ENCODE data around the gene TOM1.

The TOM1 gene

GRCh38 chr22:35315855-35316745 lies 16.4 kb downstream of the TOM1 start:
- no peak overlapping the region for H3K27ac ChIP-seq (replicated peaks)
- no peak for TF ChIP-seq GABPA (IDR thresholded peaks at IDR 0.05; ENCODE audit: low read depth)
- TF ChIP-seq SPI1 (IDR thresholded peaks at IDR 0.05; ENCODE audit: borderline replicate concordance, low read depth) = no peak
- TF ChIP-seq, protein P1, sequence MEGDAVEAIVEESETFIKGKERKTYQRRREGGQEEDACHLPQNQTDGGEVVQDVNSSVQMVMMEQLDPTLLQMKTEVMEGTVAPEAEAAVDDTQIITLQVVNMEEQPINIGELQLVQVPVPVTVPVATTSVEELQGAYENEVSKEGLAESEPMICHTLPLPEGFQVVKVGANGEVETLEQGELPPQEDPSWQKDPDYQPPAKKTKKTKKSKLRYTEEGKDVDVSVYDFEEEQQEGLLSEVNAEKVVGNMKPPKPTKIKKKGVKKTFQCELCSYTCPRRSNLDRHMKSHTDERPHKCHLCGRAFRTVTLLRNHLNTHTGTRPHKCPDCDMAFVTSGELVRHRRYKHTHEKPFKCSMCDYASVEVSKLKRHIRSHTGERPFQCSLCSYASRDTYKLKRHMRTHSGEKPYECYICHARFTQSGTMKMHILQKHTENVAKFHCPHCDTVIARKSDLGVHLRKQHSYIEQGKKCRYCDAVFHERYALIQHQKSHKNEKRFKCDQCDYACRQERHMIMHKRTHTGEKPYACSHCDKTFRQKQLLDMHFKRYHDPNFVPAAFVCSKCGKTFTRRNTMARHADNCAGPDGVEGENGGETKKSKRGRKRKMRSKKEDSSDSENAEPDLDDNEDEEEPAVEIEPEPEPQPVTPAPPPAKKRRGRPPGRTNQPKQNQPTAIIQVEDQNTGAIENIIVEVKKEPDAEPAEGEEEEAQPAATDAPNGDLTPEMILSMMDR (IDR thresholded peaks at IDR 0.05; ENCODE audit: insufficient read depth, low read length) = no peak
- no peak for TF ChIP-seq POLR2AphosphoS5 (IDR thresholded peaks at IDR 0.05; ENCODE audit: low read depth)
- no peak for TF ChIP-seq REST (IDR thresholded peaks at IDR 0.05; ENCODE audit: insufficient replicate concordance, low read depth)
- no peak overlapping the region for H3K4me3 ChIP-seq (replicated peaks; ENCODE audit: insufficient read depth, low read length)
- no peaks in the 10 kb centered on the region for H3K27me3 ChIP-seq (ENCODE audit: insufficient read depth, poor library complexity, severe bottlenecking)
- DNase-seq (ENCODE audit: low read depth in 1 of 2, low spot score in 1 of 2) = no peak

- H3K27ac ChIP-seq (replicated peaks) = no peak overlapping the region
- no peak for TF ChIP-seq GABPA (IDR thresholded peaks at IDR 0.05; ENCODE audit: low read depth)
- no peak for TF ChIP-seq SPI1 (IDR thresholded peaks at IDR 0.05; ENCODE audit: borderline replicate concordance, low read depth)
- no peak for TF ChIP-seq POLR2AphosphoS5 (IDR thresholded peaks at IDR 0.05; ENCODE audit: low read depth)
- no peak for TF ChIP-seq REST (IDR thresholded peaks at IDR 0.05; ENCODE audit: insufficient replicate concordance, low read depth)
- TF ChIP-seq, protein P1 (IDR thresholded peaks at IDR 0.05; ENCODE audit: insufficient read depth, low read length) = no peak
- no peak for DNase-seq (ENCODE audit: low read depth in 1 of 2, low spot score in 1 of 2)
Observed at GRCh38 chr22:35316751-35317150, 17.1 kb downstream of the TOM1 start.

DNA sequence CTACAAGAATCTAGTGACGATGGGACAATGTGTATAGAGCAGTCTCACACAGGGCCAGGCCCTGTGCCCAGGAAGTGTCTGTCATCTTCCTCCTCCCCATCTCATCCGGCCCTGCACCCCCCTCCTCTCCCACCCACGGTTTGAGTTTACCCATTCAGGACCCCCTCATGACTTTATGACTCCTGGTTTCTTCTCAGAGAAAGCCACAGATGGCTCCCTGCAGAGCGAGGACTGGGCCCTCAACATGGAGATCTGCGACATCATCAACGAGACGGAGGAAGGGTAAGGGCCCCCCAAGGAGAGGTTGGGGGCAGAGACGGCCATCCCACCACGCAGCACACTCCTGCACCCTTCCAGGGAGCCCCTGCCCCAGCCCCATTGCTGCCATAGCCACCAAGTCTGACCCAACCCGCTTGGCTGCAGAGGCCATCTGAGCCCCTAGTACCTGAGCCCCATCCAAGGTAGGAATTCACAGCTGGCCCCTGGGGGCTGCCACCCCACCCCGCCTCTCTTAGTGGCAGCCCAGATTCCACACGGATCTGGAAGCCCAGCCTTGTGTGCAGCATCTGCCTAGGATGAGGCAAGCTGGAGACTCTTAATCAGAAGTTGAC lies 18.1 kb downstream of the TOM1 start:
- no peaks in the 10 kb centered on the region for H3K27me3 ChIP-seq (ENCODE audit: insufficient read depth, poor library complexity, severe bottlenecking)
- H3K4me3 ChIP-seq (replicated peaks; ENCODE audit: insufficient read depth, low read length) = no peak overlapping the region
- TF ChIP-seq REST (IDR thresholded peaks at IDR 0.05; ENCODE audit: insufficient replicate concordance, low read depth) (no peak), SPI1 (IDR thresholded peaks at IDR 0.05; ENCODE audit: borderline replicate concordance, low read depth) (no peak), GABPA (IDR thresholded peaks at IDR 0.05; ENCODE audit: low read depth) (no peak), POLR2AphosphoS5 (IDR thresholded peaks at IDR 0.05; ENCODE audit: low read depth) (no peak)
- TF ChIP-seq, protein P1 (IDR thresholded peaks at IDR 0.05; ENCODE audit: insufficient read depth, low read length) = no peak
- DNase-seq (ENCODE audit: low read depth in 1 of 2, low spot score in 1 of 2) = no peak
- no peak overlapping the region for H3K27ac ChIP-seq (replicated peaks)

More at GRCh38 chr22:35316751-35317150, 17.1 kb downstream of the TOM1 start:
- no peaks in the 10 kb centered on the region for H3K27me3 ChIP-seq (ENCODE audit: insufficient read depth, poor library complexity, severe bottlenecking)
- H3K4me3 ChIP-seq (replicated peaks; ENCODE audit: insufficient read depth, low read length) = no peak overlapping the region
